ENCODE data around the gene TNIP3. TPM values are rescaled to one million over a fixed set of nuclear protein-coding genes. Genes with fewer than 3 reads are reported as not detected.

The TNIP3 gene
- total and polyA plus RNA-seq, 2 of the 4 experiments (the other 2 are of a cell fraction), result 0.10 to 0.18 TPM

DNA sequence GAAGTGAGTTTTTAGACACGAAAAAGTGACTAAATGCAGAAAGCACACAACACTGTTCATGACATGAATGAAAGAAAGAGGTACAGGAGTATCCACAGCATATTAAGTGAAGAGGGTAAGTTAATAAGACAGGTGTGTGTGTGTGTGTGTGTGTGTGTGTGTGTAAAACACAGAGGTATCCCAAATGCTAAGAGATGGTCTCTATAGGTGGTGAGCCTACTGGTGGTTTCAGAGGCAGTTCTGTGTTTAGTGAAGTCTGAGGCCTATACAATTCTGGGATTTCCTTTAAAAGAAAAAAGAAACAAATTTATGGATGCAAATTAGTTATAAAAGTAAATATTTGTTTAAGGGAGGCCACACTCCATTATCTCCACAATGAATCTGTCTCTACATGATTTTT lies 17.4 kb upstream of the TNIP3 start:
- Histone ChIP-seq H3K18ac (ENCODE audit: low read depth, low read length) (no peak overlapping the region), H3K36me3 (ENCODE audit: control insufficient read depth, insufficient read depth, low read length) (no peaks in the 10 kb centered on the region), H3K4me3 (ENCODE audit: insufficient read depth, low read depth, low read length) (no peak overlapping the region), H3K9me3 (ENCODE audit: control insufficient read depth, insufficient read depth, low read length) (no peaks in the 10 kb centered on the region), H3K27me3 (ENCODE audit: control insufficient read depth, insufficient read depth, low read length) (no peaks in the 10 kb centered on the region), H3K4ac (ENCODE audit: low read depth, low read length) (no peak overlapping the region), H3K4me2 (ENCODE audit: low read depth, low read length) (no peak overlapping the region), H3K4me1 (ENCODE audit: control insufficient read depth, insufficient read depth, low read length) (no peaks in the 10 kb centered on the region), H4K91ac (ENCODE audit: insufficient read depth, low read depth, low read length) (no peak overlapping the region), H2BK20ac (ENCODE audit: low read depth, low read length) (no peak overlapping the region), H4K20me1 (ENCODE audit: insufficient read depth, low read length) (no peaks in the 10 kb centered on the region), H4K8ac (ENCODE audit: low read depth in 2 of 2, low read length in 2 of 2) (no peak overlapping the region), H4K5ac (ENCODE audit: low read depth, low read length) (no peak overlapping the region), H3K9me1 (ENCODE audit: insufficient read depth, low read length) (no peaks in the 10 kb centered on the region), H3K14ac (replicated peaks; ENCODE audit: low read depth, low read length) (no peak overlapping the region), H2AK9ac (replicated peaks; ENCODE audit: low read depth, low read length, poor library complexity) (no peak overlapping the region), H3K27ac (ENCODE audit: insufficient read depth, low read length) (no peak overlapping the region), H2AK5ac (ENCODE audit: low read depth, low read length) (no peak overlapping the region), H3K9ac (ENCODE audit: low read depth, low read length) (no peak overlapping the region), H3K56ac (ENCODE audit: extremely low read depth, insufficient read depth, low read length) (no peak overlapping the region), H2BK5ac (ENCODE audit: low read depth, low read length, poor library complexity, severe bottlenecking) (no peak overlapping the region), H2BK15ac (ENCODE audit: low read depth, low read length) (no peak overlapping the region), H3K23ac (ENCODE audit: low read depth, low read length) (no peak overlapping the region), H3K79me1 (ENCODE audit: low read depth in 1 of 2, low read length in 2 of 2) (no peaks in the 10 kb centered on the region), H2BK120ac (ENCODE audit: low read depth, low read length) (no peak overlapping the region), H2AFZ (replicated peaks; ENCODE audit: low read length, poor library complexity) (no peak overlapping the region)
- dilution Hi-C loops (cut with HindIII; ENCODE audit: low sequenced_read_pairs, unreplicated experiment) (no loop called here), intact Hi-C loops (cut with micrococcal nuclease) (no loop called here), in situ Hi-C loops (cut with MboI; ENCODE audit: low sequenced_read_pairs) (loop anchor here (25.0 kb wide), 1 partner anchor 556 kb away; no protein-coding TSS in a partner anchor)
- POLR2A ChIA-PET (ENCODE audit: unreplicated experiment), result no interaction called here
- CTCF ChIA-PET, result interaction anchor here (2.3 kb wide), 1 partner anchor 11 kb away, joined by 13 read pairs; no protein-coding TSS in a partner anchor
- DNase-seq (no peak), ATAC-seq (ENCODE audit: low read depth) (no peak)
- BruUV-seq (replicated peaks), result no TSS peak
- no CpG with 5 or more reads among the region's 1 CpG for WGBS, 2 experiments (ENCODE audit: extremely low coverage in 2 of 2, insufficient read length in 1 of 2)
- TF ChIP-seq POLR2A (IDR thresholded peaks at IDR 0.05; ENCODE audit: low read depth, low read length) (no peak), ELK1 (IDR thresholded peaks at IDR 0.05; ENCODE audit: borderline replicate concordance, low read depth, low read length) (no peak), NFE2L2 (IDR thresholded peaks at IDR 0.05; ENCODE audit: low read depth, low read length) (no peak), BHLHE40 (IDR thresholded peaks at IDR 0.05; ENCODE audit: low read depth, low read length) (no peak), MAFK (IDR thresholded peaks at IDR 0.05; ENCODE audit: low read depth, low read length) (no peak), CEBPB (IDR thresholded peaks at IDR 0.05; ENCODE audit: low read depth, low read length) (no peak), USF2 (IDR thresholded peaks at IDR 0.05; ENCODE audit: low read depth, low read length) (no peak)
